ENCODE results near the gene NID1.
A peak's percentile ranks its signal among the peaks of the same experiment; 100 is the strongest.

NID1 gene, protein sequence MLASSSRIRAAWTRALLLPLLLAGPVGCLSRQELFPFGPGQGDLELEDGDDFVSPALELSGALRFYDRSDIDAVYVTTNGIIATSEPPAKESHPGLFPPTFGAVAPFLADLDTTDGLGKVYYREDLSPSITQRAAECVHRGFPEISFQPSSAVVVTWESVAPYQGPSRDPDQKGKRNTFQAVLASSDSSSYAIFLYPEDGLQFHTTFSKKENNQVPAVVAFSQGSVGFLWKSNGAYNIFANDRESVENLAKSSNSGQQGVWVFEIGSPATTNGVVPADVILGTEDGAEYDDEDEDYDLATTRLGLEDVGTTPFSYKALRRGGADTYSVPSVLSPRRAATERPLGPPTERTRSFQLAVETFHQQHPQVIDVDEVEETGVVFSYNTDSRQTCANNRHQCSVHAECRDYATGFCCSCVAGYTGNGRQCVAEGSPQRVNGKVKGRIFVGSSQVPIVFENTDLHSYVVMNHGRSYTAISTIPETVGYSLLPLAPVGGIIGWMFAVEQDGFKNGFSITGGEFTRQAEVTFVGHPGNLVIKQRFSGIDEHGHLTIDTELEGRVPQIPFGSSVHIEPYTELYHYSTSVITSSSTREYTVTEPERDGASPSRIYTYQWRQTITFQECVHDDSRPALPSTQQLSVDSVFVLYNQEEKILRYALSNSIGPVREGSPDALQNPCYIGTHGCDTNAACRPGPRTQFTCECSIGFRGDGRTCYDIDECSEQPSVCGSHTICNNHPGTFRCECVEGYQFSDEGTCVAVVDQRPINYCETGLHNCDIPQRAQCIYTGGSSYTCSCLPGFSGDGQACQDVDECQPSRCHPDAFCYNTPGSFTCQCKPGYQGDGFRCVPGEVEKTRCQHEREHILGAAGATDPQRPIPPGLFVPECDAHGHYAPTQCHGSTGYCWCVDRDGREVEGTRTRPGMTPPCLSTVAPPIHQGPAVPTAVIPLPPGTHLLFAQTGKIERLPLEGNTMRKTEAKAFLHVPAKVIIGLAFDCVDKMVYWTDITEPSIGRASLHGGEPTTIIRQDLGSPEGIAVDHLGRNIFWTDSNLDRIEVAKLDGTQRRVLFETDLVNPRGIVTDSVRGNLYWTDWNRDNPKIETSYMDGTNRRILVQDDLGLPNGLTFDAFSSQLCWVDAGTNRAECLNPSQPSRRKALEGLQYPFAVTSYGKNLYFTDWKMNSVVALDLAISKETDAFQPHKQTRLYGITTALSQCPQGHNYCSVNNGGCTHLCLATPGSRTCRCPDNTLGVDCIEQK

DNA sequence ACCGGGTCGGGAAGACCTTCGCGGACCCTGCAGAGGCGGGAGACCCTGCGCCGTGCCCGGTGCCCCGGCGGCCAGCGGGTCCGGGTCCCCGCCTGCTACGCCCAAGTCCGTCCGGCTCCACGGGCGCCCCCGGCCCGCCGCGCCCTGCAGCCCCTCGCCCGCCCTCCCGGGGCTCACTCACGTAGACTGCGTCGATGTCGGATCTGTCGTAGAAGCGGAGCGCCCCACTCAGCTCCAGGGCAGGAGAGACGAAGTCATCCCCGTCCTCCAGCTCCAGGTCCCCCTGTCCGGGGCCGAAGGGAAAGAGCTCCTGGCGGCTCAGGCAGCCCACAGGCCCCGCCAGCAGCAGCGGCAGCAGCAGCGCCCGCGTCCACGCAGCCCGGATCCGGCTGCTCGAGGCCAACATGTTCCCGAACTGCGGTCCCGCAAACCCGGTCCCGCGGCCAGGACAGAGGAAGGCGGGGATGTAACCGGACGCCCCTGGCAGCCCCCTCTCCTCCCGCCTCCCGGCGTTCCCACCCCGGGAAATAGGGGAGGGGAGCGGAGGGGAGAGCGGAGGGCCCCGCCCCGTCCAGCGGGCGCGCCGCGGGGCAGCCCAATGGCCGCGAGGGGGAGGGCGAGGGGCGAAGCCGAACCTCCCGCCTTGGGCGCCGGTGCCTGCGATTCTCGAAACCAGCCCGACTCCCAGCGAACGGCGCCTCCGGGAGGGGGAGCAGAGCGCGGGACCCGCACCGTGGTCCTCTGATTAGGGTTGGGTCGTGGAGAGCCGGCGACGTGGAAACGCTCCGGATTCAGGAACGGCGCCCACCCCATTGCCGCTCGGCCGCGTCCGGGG, at the start of gene NID1:
Gene NID1 (minus strand): TSS at position 417 of the 835 bp plus-strand sequence. CDS start 11 bp downstream, at position 406.
- FAIRE-seq: no peak

DNA sequence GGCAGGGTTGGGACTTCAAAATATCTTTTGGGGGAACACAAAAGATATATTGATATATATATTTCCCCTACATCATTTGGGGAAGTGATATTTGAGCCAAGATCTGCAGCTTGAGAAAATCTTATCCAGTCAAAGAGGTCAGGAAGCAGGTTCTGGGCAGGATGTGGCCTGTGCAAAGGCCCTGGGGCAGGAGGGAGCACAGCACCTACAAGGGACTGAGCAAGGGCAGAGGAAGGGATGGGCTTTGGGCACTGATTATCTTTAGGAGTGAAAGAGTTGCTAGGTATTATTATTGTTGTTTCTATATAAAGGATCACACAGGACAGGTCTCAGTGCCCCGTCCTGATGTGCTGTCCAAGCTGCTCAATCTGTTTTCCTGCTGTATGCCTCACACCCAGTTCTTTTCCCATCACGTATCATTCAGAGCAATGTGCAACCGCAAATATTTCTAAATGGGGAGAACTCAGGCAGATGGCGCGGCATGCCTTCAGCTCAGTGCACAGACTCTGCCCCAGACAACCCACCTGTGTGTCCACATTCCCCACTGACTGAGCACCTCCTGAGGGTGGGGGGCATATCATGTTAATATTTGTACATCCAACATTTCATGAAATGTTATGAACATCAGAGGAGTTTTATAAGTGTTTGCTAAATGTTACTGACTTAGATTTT, 49.3 kb upstream of the NID1 start:
- no peak for FAIRE-seq

DNA sequence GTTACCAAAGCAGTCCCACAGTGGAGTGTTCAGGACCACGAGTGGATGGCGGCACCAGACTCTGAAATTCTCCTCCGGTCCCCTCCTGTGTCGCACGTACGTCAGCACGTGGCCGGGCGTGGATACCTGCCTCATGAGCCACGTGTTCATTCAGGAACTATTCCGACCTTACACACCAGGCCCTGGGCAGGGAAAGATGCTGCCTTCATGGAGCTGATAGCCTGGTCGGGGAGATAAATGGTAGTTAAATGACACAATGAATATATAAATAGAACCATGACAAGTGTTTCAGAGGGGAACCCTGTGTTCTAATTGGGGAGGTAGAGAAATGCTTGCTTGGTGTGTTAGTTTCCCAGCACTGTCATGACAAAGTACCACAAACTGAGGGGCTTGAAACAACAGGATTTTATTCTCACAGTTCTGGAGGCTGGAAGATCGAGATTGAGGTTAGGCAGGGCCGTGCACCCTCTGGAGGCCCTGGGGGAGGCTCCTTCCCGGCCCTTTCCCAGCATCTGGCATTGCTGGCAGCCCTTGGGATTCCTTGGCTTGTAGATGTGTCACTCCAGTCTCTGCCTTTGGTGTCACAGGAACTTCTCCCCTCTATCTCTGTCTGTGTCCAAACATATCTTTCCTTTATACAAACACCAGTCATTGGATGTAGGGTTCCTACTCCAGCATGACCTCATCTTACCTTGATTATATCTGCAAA, 48.6 kb upstream of the NID1 start:
- no peak for FAIRE-seq

DNA sequence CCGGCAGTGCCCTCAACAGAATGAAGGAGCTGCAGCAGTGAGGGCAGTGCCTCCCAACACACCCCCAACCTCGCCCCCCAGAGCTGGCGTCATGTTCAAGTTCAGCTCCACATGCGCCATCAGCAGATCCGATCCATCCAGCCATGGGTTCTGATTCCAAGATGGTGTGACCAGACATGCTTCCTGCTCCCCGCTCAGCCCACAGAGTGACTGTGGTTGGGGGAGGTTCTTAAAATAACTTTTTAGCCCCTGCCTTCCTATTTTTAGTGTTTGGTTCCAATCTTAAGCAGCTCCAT, 47.4 kb upstream of the NID1 start:
- FAIRE-seq: no peak

DNA sequence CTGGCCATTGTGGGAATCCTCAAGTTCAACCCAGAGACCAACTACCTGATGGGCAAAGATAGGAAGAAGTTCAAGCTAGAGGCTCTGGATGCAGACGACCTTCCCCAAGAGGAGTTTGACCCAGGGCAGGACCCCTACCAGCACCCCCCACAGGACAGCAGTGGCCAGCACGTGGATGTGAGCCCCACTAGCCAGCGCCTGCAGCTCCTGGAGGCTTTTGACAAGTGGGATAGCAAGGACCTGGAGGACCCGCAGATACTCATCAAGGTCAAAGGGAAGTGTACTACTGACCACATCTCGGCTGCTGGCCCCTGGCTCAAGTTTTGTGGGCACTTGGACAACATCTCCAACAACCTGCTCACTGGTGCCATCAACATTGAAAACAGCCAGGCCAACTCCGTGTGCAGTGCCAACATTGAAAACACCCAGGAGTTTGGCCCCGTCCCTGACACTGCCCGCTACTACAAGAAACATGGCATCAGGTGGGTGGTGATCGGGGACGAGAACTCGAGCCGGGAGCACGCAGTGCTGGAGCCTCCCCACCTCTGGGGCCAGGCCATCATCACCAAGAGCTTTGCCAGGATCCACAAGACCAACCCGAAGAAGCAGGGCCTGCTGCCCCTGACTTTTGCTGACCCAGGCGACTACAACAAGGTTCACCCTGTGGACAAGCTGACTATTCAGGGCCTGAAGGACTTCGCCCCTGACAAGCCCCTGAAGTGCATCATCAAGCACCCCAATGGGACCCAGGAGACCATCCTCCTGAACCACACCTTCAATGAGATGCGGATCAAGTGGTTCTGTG, 46.8 kb upstream of the NID1 start:
- FAIRE-seq: no peak

DNA sequence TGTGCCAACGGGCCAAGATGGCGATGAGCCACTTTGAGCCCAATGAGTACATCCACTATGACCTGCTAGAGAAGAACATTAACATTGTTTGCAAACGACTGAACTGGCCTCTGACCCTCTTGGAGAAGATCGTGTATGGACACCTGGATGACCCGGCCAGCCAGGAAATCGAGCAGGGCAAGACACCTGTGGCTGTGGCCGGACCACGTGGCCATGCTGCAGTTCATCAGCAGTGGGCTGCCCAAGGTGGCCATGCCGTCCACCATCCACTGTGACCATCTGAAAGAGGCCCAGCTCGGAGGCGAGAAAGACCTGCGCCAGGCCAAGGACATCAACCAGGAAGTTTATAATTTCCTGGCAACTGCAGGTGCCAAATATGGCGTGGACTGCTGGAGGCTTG, 45.2 kb upstream of the NID1 start:
- FAIRE-seq: no peak

DNA sequence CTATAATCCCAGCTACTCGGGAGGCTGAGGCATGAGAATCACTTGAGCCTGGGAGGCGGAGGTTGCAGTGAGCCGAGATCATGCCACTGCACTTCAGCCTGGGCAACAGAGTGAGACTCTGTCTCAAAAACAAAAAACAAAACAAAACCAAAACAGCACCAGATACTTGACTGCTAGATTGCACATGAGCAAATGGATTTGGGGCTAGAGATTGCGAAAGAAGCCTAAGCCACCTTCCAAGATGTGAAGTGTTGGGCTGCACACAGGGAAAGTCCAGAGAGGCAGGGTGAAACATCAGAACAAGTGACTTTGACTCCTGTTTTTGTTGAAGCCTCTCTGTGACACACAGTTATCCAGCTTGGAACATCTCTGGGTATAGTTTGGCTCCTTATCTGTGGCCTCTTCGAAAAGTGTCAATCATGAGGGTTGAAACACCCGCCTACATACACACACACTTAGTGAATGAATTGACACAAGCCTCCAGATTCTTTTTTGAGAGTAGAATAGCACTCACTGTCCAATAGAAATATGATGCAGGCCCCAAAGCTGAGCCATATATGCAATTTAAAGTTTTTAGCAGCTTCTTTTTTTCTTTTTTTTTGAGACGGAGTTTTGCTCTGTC, 43.2 kb upstream of the NID1 start:
- no peak for FAIRE-seq

DNA sequence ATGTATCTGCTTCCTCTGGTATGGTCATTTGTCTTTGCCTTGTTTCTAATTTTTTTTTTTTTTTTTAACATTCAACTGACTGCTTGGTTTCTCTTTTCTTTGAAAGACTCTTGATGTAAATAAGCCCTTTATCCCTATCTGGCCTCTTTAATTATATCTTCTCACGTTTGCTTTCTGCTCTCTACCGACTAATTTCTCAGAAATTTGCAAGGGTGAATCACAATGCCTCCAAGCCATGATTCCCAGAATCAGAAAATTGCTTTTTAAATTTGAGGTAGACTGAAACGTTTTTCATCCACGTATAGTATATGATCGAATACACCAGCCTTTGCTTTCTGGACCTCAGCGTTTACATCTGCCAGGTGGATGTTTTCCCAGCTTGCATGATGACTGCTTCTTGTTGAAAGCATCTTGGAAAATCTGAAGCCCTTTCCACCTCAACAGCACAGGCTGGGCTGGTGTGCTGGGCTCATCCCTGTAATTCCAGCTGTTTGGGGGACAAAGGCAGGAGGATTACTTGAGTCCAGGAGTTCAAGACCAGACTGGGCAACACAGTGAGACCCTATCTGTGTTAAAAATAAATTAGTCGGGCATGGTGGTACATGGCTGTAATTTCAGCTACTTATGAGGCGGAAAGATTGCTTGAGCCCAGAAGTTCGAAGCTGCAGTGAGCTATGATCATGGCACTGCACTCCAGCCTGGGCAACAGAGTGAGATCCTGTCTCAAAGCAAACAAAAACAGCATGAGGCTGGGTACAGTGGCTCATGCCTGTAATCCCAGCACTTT, 42.4 kb upstream of the NID1 start:
- FAIRE-seq: no peak

DNA sequence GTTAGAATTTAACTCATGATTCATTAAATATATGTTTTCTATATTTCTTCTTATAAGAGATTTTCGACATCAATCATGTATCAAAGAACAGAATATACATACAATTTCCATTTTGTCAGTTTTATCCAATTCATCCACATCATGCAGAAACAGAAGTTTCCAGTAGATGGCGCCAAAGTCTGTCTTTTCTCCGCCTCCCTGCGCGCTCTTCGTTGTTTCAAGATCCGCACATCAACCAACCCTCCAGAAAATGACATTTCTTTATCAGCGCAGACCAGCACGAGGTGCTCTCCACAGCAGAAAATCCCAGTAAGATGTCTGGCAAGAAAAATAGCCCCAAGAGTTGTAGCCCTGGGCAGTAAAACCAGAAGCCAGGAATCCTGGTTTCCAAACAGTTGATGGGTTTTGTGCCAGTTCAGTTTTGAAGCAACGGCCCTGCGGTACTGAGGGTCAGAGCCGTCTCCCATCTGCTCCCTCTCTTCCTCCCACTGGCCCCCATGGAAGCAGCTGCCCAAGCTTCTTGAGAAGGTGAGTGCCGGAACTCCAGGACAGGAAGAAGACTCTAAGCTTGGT, 38.8 kb upstream of the NID1 start:
- FAIRE-seq: peak; percentile 97

DNA sequence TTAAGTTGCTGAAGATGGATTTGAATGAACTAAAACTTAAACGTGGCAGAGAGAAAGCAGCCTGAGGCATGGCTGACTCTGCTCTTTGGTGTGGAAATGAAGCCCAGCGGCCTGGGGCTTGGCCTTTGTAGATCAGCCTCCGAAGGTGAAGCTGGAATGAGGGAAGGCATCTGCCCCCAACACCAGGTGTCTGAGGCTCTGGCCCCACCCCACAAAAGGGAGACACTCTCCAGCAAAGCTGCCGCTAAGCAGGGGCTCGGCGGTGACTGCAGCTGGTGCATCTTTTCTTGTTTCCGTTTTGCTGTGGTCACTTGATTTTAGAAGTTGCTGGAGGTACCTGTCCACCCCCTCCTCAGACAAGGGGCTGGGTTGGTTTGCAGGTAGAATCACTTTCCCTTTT, 38.2 kb upstream of the NID1 start:
- FAIRE-seq: no peak

DNA sequence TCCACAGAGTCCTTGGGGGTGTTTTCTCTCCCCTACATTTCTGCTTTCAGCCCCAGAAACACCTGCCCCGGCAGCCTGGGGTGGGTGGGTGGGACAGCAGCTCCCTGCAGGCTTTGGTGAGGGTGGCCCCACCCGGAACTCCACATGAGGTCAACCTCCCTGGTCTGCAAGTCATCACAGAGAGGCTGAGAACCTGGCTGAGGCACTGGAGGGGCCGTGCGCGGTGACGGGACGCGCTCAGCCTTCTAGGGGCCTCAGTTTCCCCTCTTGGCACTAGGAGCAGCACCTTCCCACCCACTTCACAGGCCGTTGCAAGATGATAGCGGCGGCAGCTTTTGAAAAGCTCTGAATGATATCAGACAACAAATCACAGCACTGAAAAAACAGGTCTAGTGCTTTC, 37.7 kb upstream of the NID1 start:
- no peak for FAIRE-seq

DNA sequence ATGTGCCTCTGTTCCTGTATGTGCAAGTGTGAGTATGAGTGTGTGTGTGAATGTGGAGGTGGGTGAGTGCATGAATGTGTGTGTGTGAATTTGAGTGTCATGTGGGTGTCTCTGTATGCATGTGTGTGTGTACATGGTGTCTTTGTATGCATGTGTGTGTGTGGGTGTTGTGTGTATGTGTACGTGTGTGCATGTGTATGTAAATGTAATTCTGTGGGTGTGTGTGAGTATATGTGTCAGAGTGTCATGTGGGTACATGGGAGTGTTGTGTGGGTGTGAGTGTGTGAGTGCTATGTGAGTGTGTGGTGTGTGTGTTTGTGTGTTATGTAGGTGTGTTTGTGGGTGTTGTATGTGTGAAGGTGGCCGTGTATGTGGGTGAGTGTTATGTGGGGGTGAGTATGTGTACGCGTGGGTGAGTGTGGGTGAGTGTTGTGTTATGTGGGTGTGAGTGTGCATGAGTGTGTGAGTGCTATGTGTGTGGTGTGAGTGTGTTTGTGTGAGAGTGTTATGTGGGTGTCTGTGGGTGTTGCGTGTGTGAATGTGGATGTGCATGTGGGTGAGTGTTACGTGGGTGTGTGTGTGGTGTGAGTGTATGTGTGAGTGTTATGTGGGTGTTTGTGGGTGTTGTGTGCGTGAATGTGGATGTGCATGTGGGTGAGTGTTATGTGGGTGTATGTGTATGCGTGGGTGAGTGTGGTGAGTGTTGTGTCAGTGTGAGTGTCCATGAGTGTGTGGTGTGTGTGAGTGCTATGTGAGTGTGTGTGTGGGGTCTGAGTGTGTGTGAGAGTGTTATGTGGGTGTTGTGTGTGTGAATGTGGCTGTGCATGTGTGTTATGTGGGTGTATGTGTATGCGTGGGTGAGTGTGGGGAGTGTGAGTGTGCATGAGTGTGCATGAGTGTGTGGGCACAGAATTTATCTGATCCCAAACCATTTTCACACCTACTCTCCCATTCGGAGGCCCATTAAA, 36.6 kb upstream of the NID1 start:
- no peak for FAIRE-seq

DNA sequence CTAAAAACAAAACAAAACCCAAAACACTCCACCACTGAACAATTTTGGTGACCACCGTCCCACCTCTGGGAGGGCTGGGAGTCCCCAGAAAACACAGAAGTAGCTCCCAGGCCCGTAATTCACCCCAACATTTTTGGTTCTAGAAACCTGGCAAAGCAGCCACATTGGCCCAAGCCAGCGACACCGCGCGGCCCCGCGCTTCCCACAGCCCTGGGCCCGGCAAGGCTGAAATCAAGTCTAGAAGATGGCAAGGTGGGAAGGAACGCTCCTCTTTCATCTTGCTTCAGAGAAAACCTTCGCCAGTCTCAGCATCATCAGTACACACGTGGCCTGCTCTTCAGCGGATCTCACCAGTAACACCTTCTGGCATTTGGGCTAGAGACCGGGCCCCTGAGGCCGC, 35.9 kb upstream of the NID1 start:
- no peak for FAIRE-seq

DNA sequence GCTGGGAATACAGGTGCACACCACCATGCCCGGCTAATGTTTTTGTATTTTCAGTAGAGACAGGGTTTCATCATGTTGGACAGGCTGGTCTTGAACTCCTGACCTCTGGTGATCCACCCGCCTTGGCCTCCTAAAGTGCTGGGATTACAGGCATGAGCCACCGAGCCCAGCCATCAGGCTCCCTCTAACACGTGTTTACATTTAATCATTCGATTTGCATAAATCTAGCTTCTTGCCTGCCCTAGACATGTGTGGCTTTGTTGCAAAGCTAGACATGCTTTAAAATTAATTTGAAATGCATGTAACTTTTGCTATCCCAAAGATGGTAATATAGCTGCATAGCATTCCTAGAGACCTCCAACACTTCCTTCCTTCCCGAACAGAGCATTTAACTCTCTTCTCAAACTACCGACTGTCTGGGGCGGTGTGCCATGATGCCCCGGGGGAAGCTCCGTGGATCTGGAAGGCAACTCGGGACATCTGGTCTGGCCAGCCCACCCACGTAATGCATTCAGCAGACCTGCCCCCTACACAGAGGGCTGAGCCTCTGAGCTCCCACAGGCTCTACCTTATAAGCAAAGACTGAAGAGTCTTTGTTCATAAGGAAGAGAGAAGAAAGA, 34.6 kb upstream of the NID1 start:
- FAIRE-seq: no peak

DNA sequence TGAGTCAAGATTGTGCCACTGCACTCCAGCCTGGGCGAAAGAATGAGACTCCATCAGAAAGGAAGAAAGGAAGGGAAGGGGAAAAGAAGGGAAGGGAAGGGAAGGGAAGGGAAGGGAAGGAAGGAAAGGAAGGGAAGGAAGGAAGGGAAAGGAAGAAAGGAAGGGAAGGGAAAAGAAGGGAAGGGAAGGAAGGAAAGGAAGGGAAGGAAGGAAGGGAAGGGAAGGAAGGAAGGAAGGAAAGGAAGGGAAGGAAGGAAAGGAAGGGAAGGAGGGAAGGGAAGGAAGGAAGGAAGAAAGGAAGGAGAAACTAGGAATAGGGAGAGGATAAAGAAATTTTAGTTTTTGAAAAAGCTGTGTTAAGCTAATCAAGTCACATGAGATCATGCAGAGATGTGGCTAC, 33.4 kb upstream of the NID1 start:
- no peak for FAIRE-seq

DNA sequence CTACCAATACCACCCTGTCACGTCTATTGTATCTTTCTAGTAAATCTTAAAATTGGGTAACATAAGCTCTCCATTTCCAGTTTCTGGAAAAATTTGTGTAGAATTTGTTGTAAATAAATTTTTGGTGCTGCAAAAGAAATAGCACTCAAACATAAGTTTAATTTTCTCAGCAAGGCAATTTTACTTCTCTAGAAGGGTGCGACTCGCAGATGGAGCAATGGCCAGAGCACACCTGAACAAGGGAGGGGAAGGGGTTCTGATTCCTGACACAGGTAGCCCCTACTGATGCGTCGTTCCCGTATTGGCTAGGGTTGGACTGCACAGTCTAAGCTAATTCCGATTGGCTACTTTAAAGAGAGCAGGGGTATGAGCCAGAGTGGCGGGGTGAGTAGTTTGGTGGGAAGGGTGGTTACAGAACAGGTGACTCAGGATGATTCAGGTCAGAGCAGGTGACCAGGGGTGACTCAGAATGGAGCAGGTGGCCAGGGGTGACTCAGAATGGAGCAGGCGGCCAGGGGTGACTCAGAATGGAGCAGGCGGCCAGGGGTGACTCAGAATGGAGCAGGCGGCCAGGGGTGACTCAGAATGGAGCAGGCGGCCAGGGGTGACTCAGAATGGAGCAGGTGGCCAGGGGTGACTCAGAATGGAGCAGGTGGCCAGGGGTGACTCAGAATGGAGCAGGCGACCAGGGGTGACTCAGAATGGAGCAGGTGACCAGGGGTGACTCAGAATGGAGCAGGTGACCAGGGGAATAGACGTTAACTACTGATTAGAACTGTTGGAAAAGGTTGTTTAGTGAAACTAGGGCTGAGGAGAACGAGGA, 32.0 kb upstream of the NID1 start:
- FAIRE-seq: peak; percentile 66
